Jurkat, Clone E6-1 (cell line): ENCODE results near the gene IDH2. TPM values are rescaled to one million over a fixed set of nuclear protein-coding genes. Genes with fewer than 3 reads are reported as not detected.
A peak's percentile ranks its signal among the peaks of the same experiment; 100 is the strongest.
"Not testable (repeated sequence)": the region's sequence is repeated elsewhere in the genome, so short reads cannot be mapped to it uniquely, and the experiment has no call there.

Experiments
- DNase-seq: peaks from one replicate; pipeline ENCODE4 v3.0.0-alpha.2; 2011; ENCODE audit warnings: low read depth, low spot score
- H3K4me3 ChIP-seq: 2 replicates; pipeline ENCODE4 v1.5.1; 2011; ENCODE audit warnings: mild to moderate bottlenecking, low read length, control low read depth, moderate library complexity
- polyA plus RNA-seq: library from polyadenylated mRNA; unstranded; fragments of >200 nt; gene quantifications from one replicate; pipeline ENCODE4 v1.2.1, GENCODE V29; 2012; ENCODE audit warnings: missing spikeins; ENCODE audit not compliant: insufficient read length, insufficient read depth

The IDH2 gene
- polyA plus RNA-seq = 437 TPM

DNA sequence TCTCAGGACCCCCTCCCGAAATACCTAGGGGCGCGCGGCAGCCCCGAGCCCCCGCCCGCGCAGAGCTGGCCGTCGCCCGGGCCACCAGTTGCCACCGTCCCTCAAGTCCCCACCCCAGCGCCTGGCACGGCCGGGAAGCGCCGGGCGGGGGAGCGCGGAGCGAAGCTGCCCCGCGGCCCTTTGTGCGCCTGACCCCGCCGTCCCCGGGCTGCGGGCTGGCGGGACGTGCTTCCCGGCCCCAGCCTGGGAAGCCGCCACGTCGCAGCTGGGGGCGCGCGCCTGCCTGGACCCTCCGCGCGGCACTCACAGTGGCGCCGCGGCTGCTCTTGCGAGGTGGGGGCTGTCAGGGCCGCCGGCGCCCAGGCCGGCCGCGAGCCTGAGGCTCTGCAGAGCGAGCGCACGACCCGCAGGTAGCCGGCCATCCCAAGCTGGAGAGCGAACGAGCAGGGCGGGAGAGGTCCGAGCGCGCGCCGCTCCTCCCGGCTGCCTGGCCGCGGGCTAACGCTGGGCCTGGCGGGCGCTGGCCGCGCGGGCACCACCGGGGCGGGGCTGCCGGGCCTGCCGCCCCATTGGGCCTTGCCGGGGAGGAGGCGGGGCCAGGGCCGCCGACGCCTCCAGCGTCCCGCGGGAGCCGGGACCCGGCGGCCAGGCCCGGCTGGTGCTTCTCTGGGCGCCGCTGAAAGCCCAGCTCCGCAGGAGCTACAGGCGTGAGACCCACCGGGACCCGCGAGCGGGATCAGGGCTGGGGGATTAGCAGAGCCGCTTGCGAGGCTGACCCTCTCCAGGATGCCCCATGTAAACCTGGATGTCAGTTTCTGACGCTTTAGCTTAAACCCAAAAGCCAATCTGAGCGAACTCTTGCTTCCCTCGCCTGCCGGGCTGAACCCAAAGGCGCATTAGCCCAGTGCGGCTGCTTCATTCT is at the start of gene IDH2:
Gene IDH2, minus strand, starts transcription at position 500 of the 922 bp plus-strand sequence. Its CDS starts 78 bp downstream, at position 422.
- H3K4me3 ChIP-seq = peak within 1 kb of the TSS; percentile 83
- peak; percentile 46 for DNase-seq

DNA sequence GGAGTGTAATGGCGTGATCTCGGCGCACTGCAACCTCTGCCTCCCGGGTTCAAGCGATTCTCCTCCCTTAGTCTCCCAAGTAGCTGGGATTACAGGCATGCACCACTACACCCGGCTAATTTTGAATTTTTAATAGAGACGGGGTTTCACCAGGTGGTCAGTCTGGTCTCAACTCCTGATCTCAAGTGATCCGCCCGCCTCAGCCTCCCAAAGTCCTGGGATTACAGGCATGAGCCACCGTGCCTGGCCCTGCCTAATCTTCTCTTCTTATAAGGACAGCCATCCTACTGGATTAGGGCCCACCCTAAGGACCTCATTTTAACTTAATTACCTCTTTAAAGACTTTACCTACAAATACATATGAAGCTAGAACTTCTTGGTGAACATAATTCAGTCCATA is 48.3 kb upstream of the IDH2 start:
- H3K4me3 ChIP-seq, DNase-seq: not testable (repeated sequence)

DNA sequence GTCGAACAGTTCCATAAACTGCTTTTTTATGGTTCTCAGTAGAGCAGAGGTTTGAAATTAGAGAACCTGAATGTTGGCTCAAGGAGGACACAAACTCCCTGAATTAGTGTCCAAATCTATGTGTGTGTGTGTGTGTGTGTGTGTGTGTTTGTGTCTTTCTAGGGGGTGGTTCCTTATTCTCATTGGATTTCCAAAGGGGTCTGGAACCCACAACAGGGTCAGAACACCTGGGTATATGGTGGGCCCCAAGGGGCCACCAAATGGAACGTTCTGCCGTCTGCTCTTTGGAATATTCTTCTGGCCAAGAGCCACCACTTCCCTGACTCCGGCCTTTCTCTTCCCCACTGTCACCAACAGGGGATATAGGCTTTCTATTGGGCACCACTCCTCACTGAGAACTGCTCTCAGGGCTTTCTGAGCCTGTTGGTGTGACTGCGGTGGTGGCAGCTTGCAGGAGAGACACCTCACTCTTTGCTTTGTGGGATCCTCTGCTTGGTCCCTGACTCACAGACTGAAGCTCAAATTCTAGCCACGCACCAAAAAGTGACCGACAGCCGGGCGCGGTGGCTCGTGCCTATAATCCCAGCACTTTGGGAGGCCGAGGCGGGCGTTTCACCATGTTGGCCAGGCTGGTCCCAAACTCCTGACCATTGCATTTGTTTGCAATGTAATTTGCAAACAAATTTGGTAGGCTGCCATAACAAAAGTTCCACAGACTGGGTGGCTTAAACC is 47.5 kb upstream of the IDH2 start:
- DNase-seq = no peak
- H3K4me3 ChIP-seq = no peak overlapping the region

DNA sequence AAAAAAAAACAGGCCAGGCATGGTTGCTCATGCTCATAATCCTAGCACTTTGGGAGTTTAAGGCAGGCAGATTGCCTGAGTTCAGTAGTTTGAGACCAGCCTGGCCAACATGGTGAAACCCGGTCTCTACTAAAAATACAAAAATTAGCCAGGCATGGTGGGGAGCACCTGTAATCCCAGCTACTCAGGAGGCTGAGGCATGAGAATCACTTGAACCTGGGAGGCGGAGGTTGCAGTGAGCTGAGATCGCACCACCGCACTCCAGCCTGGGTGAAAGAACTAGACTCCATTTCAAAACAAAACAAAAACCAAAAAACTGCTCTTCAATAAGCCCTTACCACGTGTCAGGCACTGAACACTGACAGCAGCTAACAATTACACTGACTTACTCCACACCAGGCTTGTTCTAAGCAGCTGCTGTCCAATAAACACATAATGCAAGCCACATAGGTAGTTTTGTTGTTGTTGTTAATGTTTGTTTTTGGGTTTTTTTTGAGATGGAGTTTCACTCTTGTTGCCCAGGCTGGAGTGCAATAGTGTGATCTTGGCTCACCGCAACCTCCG is 44.0 kb upstream of the IDH2 start:
- not testable (repeated sequence) for DNase-seq, H3K4me3 ChIP-seq

DNA sequence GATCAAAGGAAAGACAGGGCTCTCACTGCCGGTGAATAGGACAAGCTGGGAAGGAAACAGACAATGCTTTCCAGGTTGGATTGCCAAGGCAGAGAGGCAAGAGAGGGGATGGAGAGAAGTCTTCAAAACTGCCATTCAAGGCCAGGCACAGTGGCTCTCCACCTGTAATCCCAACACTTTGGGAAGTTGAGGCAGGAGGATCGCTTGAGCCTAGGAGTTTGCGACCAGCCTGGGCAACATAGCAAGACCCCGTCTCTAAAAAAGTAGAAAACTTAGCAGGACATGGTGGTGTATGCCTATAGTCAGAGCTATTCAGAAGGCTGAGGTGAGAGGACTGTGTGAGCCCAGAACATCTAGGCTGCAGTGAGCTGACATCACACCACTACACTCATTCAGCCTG is 43.5 kb upstream of the IDH2 start:
- no peak for DNase-seq
- H3K4me3 ChIP-seq = no peak overlapping the region

DNA sequence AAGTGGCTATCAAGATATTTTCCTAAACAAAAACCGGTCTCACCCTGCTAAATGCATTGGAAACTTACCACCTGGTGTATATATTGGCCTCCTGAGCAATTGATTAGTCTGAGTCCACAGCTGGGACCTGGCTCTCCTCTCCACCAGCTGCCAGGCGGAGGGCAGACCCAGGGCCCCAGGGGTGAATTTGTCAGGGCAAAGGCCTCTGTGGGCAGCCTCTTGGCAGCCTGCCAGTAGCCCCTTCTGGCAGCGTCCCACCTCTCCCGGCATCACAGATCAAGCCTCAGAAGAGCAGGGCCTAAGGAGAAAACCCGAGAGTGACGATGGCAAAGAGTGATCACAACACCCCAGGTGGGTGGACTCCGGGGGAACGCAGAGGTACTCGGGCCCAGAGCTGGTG is 43.0 kb upstream of the IDH2 start:
- no peak for DNase-seq

DNA sequence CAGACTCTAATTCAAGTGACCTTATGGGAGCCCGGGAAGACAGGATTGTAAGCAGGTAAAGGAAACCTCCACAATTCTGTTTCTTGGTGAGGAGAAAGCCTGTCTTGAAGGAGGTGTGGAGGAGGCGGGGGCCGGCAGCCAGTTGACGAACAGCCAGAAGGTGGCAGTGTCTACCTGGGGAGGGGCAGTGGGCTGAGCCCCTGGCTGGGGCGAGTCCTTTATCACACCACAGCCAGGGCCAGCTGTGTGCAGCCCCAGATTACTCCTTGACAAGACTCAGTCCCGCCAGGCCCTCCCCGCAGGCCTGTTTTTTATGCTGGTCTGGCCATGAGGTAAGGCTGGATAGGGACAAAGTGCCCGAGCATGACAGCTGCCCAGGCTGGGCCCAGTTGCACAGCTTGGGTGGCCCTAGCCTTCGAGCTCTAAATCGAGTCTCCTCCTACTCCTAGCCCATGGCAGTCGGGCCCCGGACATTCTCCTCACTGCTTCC is 40.9 kb upstream of the IDH2 start:
- peak; percentile 86 for DNase-seq
- peak overlapping the region; percentile 20 for H3K4me3 ChIP-seq

More for the DNA sequence above, 43.0 kb upstream of the IDH2 start:
- H3K4me3 ChIP-seq = no peak overlapping the region

DNA sequence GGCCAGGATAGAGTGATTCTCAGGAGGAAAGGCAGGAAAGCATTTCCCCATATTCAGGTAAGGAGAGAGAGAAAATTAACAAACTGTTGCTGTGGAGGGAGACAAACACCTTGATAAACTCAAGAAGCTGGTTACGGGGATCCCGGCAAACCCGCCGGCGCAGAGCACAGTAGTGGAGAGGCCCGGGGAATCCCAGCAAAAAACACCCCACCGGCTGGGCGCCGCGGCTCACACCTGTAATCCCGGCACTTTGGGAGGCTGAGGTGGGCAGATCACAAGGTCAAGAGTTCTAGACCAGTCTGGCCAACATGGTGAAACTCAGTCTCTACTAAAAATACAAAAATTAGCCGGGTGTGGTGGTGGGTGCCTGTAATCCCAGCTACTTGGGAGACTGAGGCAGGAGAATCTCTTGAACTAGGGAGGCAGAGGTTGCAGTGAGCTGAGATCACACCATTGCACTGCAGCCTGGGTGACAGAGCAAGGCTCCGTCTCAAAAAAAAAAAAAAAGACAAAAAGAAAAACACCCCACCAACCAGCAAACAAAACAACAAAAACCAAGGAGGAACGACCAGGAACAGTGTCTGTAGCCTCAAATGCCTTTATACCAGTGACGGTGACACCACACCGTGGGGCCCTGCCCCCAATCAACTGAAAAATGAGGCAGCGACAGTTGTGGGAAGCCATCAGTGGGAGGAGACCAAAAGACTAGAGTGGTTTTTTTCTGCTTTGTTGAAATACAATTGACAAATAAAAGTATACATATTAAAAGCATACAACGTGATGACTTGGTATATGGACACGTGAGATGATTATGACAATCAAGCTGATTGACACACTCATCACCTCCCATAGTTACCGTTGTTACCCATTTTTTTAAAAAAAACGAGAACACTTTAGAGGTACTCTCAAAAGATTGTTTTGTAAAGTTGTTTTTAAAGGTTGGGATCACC is 40.2 kb upstream of the IDH2 start:
- peak; percentile 96 for DNase-seq
- H3K4me3 ChIP-seq = peak overlapping the region; percentile 20

DNA sequence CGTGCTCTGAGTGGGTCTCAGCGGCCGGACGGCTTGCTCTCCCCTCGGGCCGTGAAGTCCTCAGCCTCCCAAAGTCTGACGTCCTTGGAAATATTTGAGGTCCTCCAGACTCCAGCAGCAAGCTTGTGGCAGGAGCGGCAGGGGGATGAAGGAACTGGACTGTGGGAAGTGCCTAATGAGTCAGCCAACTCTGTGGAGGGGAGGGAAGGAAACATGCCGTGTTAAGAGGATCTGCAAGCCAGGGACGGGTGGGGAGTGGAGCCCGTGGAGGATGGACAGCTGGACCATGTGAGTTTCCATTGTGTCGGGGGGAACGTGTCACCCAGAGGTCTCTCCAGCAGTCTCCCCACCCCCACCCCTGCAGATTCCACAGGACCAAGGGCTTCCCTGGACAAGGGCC is 39.4 kb upstream of the IDH2 start:
- no peak overlapping the region for H3K4me3 ChIP-seq
- no peak for DNase-seq

DNA sequence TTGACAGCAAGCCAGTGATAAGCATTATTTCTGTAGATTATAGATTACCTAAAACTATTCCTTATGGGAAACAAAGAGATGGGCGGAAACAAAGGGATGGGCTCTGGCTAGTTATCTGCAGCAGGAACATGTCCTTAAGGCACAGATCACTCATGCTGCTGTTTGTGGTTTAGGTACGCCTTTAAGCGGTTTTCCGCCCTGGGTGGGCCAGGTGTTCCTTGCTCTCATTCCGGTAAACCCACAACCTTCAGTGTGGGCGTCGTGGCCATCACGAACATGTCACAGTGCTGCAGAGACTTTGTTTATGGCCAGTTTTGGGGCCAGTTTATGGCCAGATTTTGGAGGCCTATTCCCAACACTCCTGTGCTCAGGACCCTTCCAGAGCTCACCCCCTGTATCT is 37.3 kb upstream of the IDH2 start:
- not testable (repeated sequence) for H3K4me3 ChIP-seq
- peak; percentile 96 for DNase-seq

DNA sequence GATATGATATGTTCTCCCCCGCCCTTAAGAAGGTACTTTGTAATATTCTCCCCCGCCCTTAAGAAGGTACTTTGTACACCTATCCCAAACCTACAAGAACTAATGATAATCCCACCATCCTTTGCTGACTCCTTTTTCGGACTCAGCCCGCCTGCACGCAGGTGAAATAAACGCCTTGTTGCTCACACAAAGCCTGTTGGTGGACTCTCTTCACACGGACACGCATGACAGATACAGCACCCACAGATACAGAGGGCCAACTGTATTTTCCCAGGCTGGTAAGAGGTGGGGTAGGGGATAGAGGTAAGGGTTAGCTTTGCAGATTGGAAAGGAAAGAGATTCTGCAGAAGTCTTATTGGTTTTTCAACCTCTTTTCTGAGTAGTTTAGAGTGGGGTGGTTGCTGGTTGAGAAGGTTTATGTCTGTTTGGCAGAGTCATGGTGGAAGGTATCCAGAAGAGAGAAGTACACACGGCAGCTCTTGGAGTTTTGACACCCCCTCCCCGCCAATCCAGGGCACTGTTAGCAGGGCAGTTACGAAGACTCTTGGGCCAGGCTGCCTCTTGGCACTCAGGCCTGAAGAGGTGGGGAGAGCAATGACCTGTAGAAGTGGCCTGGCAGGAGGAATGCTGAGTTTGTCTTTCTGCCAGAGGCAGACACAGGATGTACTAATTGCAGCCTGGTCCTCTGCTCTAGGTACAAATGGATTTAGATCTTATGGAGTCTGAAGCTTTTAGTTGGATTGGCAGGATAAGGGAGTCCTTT is 36.0 kb upstream of the IDH2 start:
- no peak overlapping the region for H3K4me3 ChIP-seq
- DNase-seq = no peak

DNA sequence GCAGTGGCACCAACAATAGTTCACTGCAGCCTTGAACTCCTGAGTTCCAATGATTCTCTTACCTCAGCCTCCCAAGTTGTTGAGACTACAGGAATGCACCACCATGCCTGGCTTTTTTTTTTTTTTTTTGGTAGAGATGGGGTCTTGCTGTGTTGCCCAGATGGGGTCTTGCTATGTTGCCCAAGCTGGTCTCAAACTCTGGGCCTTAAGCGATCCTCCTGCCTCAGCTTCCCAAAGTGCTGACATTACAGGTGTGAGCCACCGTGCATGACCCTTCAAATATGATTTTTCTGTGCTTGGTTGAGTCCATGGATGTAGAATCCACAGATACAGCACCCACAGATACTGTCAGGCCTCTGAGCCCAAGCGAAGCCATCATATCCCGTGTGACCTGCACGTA is 30.2 kb upstream of the IDH2 start:
- DNase-seq = no peak
- no peak overlapping the region for H3K4me3 ChIP-seq

DNA sequence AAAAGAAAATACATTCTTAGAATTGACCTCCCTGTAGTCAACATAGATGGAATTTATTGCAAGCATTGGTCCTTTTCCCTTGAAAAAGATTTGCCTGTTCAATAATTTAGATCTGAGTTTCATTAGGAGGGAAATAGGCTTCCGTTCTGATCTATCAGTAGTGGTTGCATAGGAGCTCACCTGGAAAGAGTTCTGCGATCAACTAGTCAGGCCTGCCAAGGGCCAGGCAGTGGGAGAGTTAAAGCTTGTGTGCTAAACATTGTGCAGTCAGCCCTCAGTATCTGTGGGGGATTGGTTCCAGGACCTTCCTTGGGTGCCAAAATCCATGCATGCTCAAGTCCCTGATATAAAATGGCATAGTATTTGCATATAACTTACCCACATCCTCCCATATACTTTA is 29.6 kb upstream of the IDH2 start:
- no peak for DNase-seq
- H3K4me3 ChIP-seq = no peak overlapping the region

DNA sequence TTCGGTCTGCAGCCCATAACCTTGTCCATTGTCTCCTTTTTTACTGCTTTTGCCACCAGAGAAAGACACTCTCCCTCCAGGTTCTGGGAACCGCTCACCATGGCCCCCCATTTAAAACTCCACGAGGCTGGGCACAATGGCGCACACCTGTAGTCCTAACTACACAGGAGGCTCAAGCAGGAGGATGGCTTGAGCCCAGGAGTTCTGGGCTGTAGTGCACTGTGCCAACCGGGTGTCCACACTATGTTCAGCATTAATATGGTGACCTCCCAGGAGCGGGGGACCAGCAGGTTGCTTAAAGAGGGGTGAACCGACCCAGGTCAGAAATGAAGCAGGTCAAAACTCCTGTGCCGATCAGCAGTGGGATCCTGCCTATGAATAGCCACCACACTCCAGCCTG is 28.0 kb upstream of the IDH2 start:
- H3K4me3 ChIP-seq = no peak overlapping the region
- no peak for DNase-seq

DNA sequence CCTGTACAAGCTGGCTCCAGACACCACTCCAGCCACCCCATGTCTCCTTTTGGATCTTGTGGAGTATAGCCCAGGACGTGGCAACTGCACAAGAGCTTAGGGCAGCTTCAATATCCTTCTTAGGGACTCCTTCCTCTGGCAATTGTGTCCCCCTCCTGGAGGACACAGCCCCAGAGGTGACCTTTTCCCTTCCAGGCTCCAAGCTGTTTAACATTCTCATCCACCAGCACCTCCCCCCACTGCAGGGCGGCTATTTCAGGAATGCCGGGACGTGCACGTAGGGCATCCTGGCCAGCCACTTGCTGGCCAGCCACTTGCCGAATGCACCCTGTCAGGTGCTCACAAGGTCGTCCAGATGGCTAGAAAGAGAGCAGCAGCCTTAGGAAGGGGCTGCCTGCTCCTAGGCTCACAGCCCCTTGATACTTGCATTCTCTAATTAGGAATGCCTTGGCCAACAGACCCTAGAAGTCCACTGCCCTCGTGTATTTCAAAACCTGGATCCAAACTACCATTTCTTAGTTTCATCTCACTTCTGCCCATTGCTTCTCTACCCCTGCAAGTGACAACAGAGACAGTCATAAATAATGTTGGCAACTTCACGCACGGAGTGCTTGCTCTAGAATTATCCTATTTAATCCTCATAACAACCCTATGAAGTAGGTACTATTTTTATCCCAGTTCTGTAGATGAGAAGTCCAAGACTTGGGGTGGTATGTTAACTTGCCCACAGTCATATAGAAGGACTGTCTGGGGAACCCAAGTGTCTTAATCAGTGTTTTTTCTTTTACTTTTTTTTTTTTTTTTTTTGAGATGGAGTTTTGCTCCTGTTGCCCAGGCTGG is 24.5 kb upstream of the IDH2 start:
- no peak for DNase-seq
- no peak overlapping the region for H3K4me3 ChIP-seq

DNA sequence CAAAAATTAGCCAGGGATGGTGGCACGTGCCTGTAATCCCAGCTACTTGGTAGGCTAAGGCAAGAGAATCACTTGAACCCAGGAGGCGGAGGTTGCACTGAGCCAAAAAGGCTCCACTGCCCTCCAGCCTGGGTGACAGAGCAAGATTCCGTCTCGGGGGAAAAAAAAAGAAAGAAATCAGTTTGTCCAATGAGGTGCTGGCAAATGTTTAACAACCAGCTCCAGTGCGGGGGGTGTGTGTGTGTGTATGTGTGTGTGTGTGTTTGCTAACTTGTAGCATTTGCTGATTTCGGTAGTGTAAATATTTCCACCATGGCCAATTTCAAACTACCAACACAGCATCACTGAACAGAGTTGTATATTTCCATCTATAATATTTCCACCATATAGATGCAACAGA is 23.8 kb upstream of the IDH2 start:
- DNase-seq = no peak
- H3K4me3 ChIP-seq = no peak overlapping the region

DNA sequence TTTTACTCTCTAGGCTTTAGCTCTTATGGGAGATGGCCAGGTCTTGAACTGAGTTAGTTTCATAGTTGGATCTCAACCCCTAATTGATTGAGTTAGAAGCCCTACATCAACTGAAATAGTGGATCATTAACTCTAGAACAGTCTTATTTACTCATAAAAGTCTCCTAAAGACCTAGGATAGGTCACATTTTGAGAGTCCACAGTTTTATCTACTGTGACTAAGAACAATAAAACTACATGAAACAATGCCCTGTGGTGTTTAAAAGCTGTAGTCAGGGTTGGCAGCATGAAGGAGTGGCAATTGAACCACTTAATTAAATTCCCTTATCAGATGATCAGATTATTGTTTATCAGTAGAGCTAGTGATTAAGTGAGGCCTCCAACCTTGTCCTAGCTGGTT is 22.2 kb upstream of the IDH2 start:
- no peak overlapping the region for H3K4me3 ChIP-seq
- no peak for DNase-seq
